GM12872 (cell line): ENCODE data around the gene CMKLR1.

Experiments used
- TF ChIP-seq, protein P1 (sequence below): IDR thresholded peaks from 3 replicates; pipeline ENCODE4 v1.5.1; 2011; ENCODE audit warnings: low read depth, mild to moderate bottlenecking, low read length, moderate library complexity; ENCODE audit not compliant: insufficient read depth

Gene CMKLR1, protein sequence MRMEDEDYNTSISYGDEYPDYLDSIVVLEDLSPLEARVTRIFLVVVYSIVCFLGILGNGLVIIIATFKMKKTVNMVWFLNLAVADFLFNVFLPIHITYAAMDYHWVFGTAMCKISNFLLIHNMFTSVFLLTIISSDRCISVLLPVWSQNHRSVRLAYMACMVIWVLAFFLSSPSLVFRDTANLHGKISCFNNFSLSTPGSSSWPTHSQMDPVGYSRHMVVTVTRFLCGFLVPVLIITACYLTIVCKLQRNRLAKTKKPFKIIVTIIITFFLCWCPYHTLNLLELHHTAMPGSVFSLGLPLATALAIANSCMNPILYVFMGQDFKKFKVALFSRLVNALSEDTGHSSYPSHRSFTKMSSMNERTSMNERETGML

GRCh38 chr12:108338915-108339657 is at the start of gene CMKLR1:
CMKLR1 (minus strand) TSS chr12:108339311; CDS start chr12:108293591, 45,720 bp downstream.
- TF ChIP-seq, protein P1, sequence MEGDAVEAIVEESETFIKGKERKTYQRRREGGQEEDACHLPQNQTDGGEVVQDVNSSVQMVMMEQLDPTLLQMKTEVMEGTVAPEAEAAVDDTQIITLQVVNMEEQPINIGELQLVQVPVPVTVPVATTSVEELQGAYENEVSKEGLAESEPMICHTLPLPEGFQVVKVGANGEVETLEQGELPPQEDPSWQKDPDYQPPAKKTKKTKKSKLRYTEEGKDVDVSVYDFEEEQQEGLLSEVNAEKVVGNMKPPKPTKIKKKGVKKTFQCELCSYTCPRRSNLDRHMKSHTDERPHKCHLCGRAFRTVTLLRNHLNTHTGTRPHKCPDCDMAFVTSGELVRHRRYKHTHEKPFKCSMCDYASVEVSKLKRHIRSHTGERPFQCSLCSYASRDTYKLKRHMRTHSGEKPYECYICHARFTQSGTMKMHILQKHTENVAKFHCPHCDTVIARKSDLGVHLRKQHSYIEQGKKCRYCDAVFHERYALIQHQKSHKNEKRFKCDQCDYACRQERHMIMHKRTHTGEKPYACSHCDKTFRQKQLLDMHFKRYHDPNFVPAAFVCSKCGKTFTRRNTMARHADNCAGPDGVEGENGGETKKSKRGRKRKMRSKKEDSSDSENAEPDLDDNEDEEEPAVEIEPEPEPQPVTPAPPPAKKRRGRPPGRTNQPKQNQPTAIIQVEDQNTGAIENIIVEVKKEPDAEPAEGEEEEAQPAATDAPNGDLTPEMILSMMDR, result no peak

DNA sequence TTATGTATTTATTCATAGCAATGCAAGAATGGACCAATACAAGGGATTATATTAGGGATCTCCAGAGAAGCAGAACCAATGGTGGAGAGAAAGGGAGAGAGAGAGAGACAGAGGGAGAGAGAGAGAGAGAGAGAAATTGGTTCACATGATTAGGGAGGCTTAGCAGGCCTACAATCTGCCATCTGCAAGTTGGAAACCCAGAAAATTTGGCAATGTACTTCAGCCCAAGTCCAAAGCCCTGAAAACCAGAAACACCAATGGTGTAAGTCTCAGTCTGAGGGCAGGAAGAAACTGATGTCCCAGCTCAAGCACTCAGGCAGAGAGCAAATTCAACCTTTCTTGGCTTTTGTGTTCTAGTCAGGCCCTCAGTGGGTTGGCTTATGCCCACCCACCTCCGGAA is 48.7 kb upstream of the CMKLR1 start:
- TF ChIP-seq, protein P1, result no peak

- TF ChIP-seq, protein P1, result no peak
Measured at GRCh38 chr12:108386709-108387360, 47.7 kb upstream of the CMKLR1 start.

- TF ChIP-seq, protein P1, result no peak
Measured at GRCh38 chr12:108382437-108382801, 43.3 kb upstream of the CMKLR1 start.

GRCh38 chr12:108381787-108382436 is 42.8 kb upstream of the CMKLR1 start:
- TF ChIP-seq, protein P1, result no peak

DNA sequence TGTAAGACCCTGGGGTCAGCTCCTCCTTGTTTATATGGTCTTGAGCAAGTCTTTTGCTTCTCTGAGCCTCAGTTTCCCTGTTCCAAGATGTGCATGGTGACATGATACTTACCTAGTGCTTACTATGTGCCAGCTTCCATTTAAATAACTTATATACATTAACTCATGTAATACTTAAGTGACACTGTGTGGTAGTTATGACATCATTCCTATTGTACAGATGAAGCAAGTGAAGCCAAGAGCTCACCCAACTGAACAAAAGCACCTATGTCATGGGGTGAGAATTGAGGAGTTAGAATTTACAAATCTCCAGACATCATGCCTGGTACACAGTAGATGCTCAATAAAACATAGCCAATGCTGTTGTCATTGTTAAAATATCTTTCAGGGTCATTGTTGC is 41.3 kb upstream of the CMKLR1 start:
- TF ChIP-seq, protein P1, result no peak

- TF ChIP-seq, protein P1, result no peak
Measured at GRCh38 chr12:108379823-108380222, 40.7 kb upstream of the CMKLR1 start.
